ENCODE results near the gene EBF3. TPM values are rescaled to one million over a fixed set of nuclear protein-coding genes. Genes with fewer than 3 reads are reported as not detected.

EBF3 gene
- polyA plus RNA-seq, 1 experiment, result 0.32 TPM

GRCh38 chr10:129807211-129807610, 156.9 kb downstream of the EBF3 start:
- ChIA-PET POLR2A (no interaction called here), CTCF (no interaction called here)
- Histone ChIP-seq H3K36me3 (ENCODE audit: control insufficient read depth, insufficient read depth, low read length) (no peaks in the 10 kb centered on the region), H3K27me3 (ENCODE audit: control insufficient read depth, insufficient read depth, low read length) (no peaks in the 10 kb centered on the region), H3K4me3 (ENCODE audit: low read depth, low read length) (no peak overlapping the region)
- no peak for DNase-seq (ENCODE audit: low read depth)
- no peak for TF ChIP-seq CTCF (IDR thresholded peaks at IDR 0.05; ENCODE audit: insufficient read depth, low read depth, low read length)

- no peak overlapping the region for H3K4me3 ChIP-seq (ENCODE audit: low read depth, low read length)
- POLR2A ChIA-PET, result no interaction called here
- no peaks in the 10 kb centered on the region for H3K36me3 ChIP-seq (ENCODE audit: control insufficient read depth, insufficient read depth, low read length)
- no peak for TF ChIP-seq CTCF (IDR thresholded peaks at IDR 0.05; ENCODE audit: insufficient read depth, low read depth, low read length)
- no peak for DNase-seq (ENCODE audit: low read depth)
- H3K27me3 ChIP-seq (ENCODE audit: control insufficient read depth, insufficient read depth, low read length), result no peaks in the 10 kb centered on the region
- CTCF ChIA-PET, result no interaction called here
Observed at GRCh38 chr10:129800796-129801340, 163.2 kb downstream of the EBF3 start.

DNA sequence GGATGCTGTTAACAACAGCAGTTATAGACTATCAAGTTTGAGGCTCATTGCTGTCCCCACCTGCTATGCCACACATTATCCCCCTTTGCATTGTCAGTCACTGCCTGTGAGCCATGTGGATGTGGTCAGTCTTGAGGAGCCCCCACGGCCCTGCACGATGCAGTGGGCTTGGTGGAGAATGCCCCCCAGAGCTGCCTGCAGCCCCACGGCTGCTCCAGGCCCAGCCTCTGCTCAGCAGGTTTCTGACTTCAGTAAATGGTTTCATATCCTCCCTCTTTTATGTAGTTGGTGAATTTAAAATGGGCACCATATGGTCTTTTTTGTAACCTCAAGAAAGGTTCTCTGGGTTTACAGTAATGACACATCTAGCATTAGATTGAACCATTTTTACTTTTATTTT, 164.1 kb downstream of the EBF3 start:
- ChIA-PET POLR2A (no interaction called here), CTCF (no interaction called here)
- Histone ChIP-seq H3K27me3 (ENCODE audit: control insufficient read depth, insufficient read depth, low read length) (no peaks in the 10 kb centered on the region), H3K4me3 (ENCODE audit: low read depth, low read length) (no peak overlapping the region), H3K36me3 (ENCODE audit: control insufficient read depth, insufficient read depth, low read length) (no peaks in the 10 kb centered on the region)
- DNase-seq (ENCODE audit: low read depth), result no peak
- TF ChIP-seq CTCF (IDR thresholded peaks at IDR 0.05; ENCODE audit: insufficient read depth, low read depth, low read length), result no peak

- TF ChIP-seq CTCF (IDR thresholded peaks at IDR 0.05; ENCODE audit: insufficient read depth, low read depth, low read length), result no peak
- POLR2A ChIA-PET, result no interaction called here
- CTCF ChIA-PET, result interaction anchor here (0.6 kb wide), 1 partner anchor 384 kb away, joined by 3 read pairs; no protein-coding TSS in a partner anchor
- Histone ChIP-seq H3K27me3 (ENCODE audit: control insufficient read depth, insufficient read depth, low read length) (no peaks in the 10 kb centered on the region), H3K4me3 (ENCODE audit: low read depth, low read length) (no peak overlapping the region), H3K36me3 (ENCODE audit: control insufficient read depth, insufficient read depth, low read length) (no peaks in the 10 kb centered on the region)
- DNase-seq (ENCODE audit: low read depth), result no peak
Observed at GRCh38 chr10:129796710-129797420, 167.2 kb downstream of the EBF3 start.

DNA sequence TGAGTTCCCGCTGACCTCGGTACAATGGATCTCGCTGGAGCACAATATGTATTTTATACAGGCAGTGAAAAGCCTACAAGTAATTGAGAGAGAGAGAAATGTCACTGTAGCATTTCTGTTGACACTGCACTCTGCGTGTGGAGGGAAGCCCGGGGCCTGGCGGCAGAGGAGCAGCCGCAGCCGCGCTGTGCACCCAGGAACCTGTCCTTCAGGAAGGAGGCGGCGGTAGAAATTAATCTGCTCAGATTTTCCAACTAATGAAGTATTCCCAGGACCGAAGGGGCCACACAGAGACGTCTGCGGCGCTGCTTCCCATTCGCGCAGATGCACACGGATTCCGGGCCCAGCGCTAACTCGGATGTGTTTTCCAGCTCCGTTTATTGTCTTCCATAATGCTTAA, 170.1 kb downstream of the EBF3 start:
- no peaks in the 10 kb centered on the region for H3K36me3 ChIP-seq (ENCODE audit: control insufficient read depth, insufficient read depth, low read length)
- no peaks in the 10 kb centered on the region for H3K27me3 ChIP-seq (ENCODE audit: control insufficient read depth, insufficient read depth, low read length)
- TF ChIP-seq CTCF (IDR thresholded peaks at IDR 0.05; ENCODE audit: insufficient read depth, low read depth, low read length), result no peak
- DNase-seq (ENCODE audit: low read depth), result no peak
- CTCF ChIA-PET, result no interaction called here
- H3K4me3 ChIP-seq (ENCODE audit: low read depth, low read length), result no peak overlapping the region
- POLR2A ChIA-PET, result no interaction called here
